HepG2 (cell line): Measurements from ENCODE around the gene ANXA2.

Source experiments
- GPBP1L1 ChIP-seq: sonication (generic); formaldehyde crosslinking; IDR thresholded peaks from 2 replicates; pipeline ENCODE4 v1.5.0; 2020; ENCODE audit warnings: mild to moderate bottlenecking, missing genetic modification reagents
- MAX ChIP-seq: IDR thresholded peaks from 2 replicates; pipeline ENCODE4 v1.6.1; 2012; ENCODE audit warnings: inconsistent platforms
- ZNF777 ChIP-seq: sonication (generic); formaldehyde crosslinking; IDR thresholded peaks from 2 replicates; pipeline ENCODE4 v1.4.0; 2020; ENCODE audit warnings: missing genetic modification reagents

DNA sequence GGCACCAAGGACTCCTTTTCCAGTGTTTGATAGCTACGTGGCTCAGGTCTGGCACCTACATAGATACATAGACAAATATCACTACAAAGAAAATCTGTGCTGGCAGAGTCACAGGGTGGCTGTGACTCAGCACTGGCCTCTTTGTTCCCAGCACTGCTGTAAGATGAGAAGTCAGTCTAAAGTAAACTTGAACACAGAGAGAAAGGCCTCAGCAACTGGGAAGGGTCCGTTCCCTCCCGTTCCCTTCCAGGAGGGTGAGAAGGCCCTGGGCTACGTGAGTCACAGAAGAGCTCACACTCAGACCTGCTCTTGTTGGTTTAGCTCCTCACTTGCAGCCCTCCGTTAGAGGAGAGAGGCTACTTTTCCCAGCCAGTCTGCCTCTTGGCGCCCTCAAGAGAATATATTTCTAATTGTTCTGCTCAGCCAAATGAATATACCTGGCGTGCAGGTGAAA, 23.1 kb downstream of the ANXA2 start:
- peak; percentile 43; the same call in 1 of the 2 replicates for TF ChIP-seq MAX
- TF ChIP-seq ZNF777 (CRISPR knock-in tag): no peak
- no peak for TF ChIP-seq GPBP1L1
